CD14-positive monocyte (primary cell): ENCODE data around the gene CXorf58. TPM values are rescaled to one million over a fixed set of nuclear protein-coding genes. Genes with fewer than 3 reads are reported as not detected.
A peak's percentile ranks its signal among the peaks of the same experiment; 100 is the strongest.
"Not testable (repeated sequence)": the region's sequence is repeated elsewhere in the genome, so short reads cannot be mapped to it uniquely, and the experiment has no call there.

ENCODE experiments used
- DNase-seq, 3 donors: peaks; one replicate each; pipeline ENCODE4 v3.0.0-alpha.2; 2011 to 2022
- H2AFZ ChIP-seq: 2 replicates; pipeline ENCODE4 v1.6.0; 2012; ENCODE audit warnings: mild to moderate bottlenecking, low read depth, low read length, inconsistent platforms; ENCODE audit not compliant: insufficient read depth, poor library complexity, severe bottlenecking
- H3K27ac ChIP-seq, 2 donors: 1 replicate in 1 of 2; 2 replicates in 1 of 2; pipeline ENCODE4 v1.5.1; 2012 to 2013; ENCODE audit warnings: low read length in 2 of 2, control low read depth in 1 of 2, inconsistent platforms in 1 of 2, low read depth in 1 of 2, mild to moderate bottlenecking in 1 of 2
- H3K27me3 ChIP-seq, 2 donors: one replicate each; pipeline versions ENCODE4 v1.6.0 to v1.6.1; 2011 to 2013; ENCODE audit warnings: low read length in 2 of 2; ENCODE audit not compliant: control insufficient read depth in 2 of 2, insufficient read depth in 2 of 2
- H3K36me3 ChIP-seq, 2 donors: replicated peaks in 1 of 2; 1 replicate in 1 of 2; 2 replicates in 1 of 2; pipeline versions ENCODE4 v1.5.1 to v1.6.1; 2012 to 2013; ENCODE audit warnings: low read length in 2 of 2, control low read depth in 1 of 2, inconsistent platforms in 1 of 2, mild to moderate bottlenecking in 1 of 2; ENCODE audit not compliant: insufficient read depth in 2 of 2, control insufficient read depth in 1 of 2
- H3K4me1 ChIP-seq, 2 donors: 1 replicate in 1 of 2; 2 replicates in 1 of 2; pipeline versions ENCODE4 v1.5.1 to v1.6.1; 2012 to 2013; ENCODE audit warnings: low read length in 2 of 2, control low read depth in 1 of 2, inconsistent platforms in 1 of 2, mild to moderate bottlenecking in 1 of 2, moderate library complexity in 1 of 2; ENCODE audit not compliant: insufficient read depth in 2 of 2, control insufficient read depth in 1 of 2
- H3K4me2 ChIP-seq: replicated peaks from 2 replicates; pipeline ENCODE3; 2012; ENCODE audit warnings: low read length, moderate library complexity, mild to moderate bottlenecking; ENCODE audit not compliant: poor library complexity, severe bottlenecking; ENCODE audit errors: extremely low read depth
- H3K4me3 ChIP-seq, 3 experiments: fragments of 200-600 bp in 1 of 3; sonication (generic) in 1 of 3; replicated peaks in 1 of 3; 1 replicate in 2 of 3; 2 replicates in 1 of 3; pipeline ENCODE4 v1.5.1; 2011 to 2013; ENCODE audit warnings: low read length in 3 of 3, mild to moderate bottlenecking in 3 of 3, control low read depth in 2 of 3, low read depth in 2 of 3, inconsistent platforms in 1 of 3, moderate library complexity in 1 of 3
- H3K79me2 ChIP-seq: 2 replicates; pipeline ENCODE4 v1.6.0; 2012; ENCODE audit warnings: mild to moderate bottlenecking, control low read depth, inconsistent platforms, low read length, moderate library complexity; ENCODE audit not compliant: insufficient read depth
- H3K9ac ChIP-seq: 2 replicates; pipeline ENCODE4 v1.6.0; 2017; ENCODE audit warnings: low read length, mild to moderate bottlenecking; ENCODE audit not compliant: insufficient read depth, poor library complexity, severe bottlenecking
- H3K9me3 ChIP-seq, 2 donors: replicated peaks in 1 of 2; 1 replicate in 1 of 2; 2 replicates in 1 of 2; pipeline versions ENCODE4 v1.5.1 to v1.6.1; 2012 to 2013; ENCODE audit warnings: low read length in 2 of 2, control low read depth in 1 of 2; ENCODE audit not compliant: control insufficient read depth in 1 of 2, insufficient read depth in 1 of 2
- H4K20me1 ChIP-seq: 2 replicates; pipeline ENCODE4 v1.6.0; 2012; ENCODE audit warnings: mild to moderate bottlenecking, low read length, control low read depth, moderate library complexity; ENCODE audit not compliant: insufficient read depth
- H3K27ac Mint-ChIP-seq, 7 donors: one replicate each; pipeline ENCODE4 v1.8.0; 2020; ENCODE audit warnings: mild to moderate bottlenecking in 7 of 7, mixed read lengths in 7 of 7, moderate library complexity in 6 of 7, inconsistent platforms in 2 of 7
- H3K27me3 Mint-ChIP-seq, 3 donors: one replicate each; pipeline ENCODE4 v1.8.0; 2021 to 2022; ENCODE audit warnings: low read depth in 3 of 3, mild to moderate bottlenecking in 3 of 3, mixed read lengths in 3 of 3, moderate library complexity in 3 of 3, inconsistent platforms in 1 of 3
- H3K36me3 Mint-ChIP-seq, 2 donors: one replicate each; pipeline ENCODE4 v1.8.0; 2020; ENCODE audit warnings: mixed read lengths in 2 of 2, inconsistent platforms in 1 of 2, mild to moderate bottlenecking in 1 of 2
- H3K4me1 Mint-ChIP-seq: one replicate; pipeline ENCODE4 v1.8.0; 2020; ENCODE audit warnings: mild to moderate bottlenecking, mixed read lengths
- H3K4me3 Mint-ChIP-seq, 2 donors: one replicate each; pipeline ENCODE4 v1.8.0; 2020; ENCODE audit warnings: mild to moderate bottlenecking in 2 of 2, mixed read lengths in 2 of 2, moderate library complexity in 1 of 2
- H3K9me3 Mint-ChIP-seq, 7 donors: one replicate each; pipeline ENCODE4 v1.8.0; 2020 to 2022; ENCODE audit warnings: mixed read lengths in 7 of 7, mild to moderate bottlenecking in 6 of 7, moderate library complexity in 6 of 7, inconsistent platforms in 2 of 7
- WGBS: methylation state at CpG from one replicate; pipeline ENCODE4 v1.1.5; 2013; ENCODE audit warnings: missing lambda C conversion rate; ENCODE audit not compliant: insufficient coverage; 5-methylcytosine and 5-hydroxymethylcytosine counted together
- intact Hi-C, 2 donors: fragments of 100-400 bp; cut with micrococcal nuclease; formaldehyde crosslinking; loops; one replicate each; pipeline versions ENCODE4 v1.15.0 to v1.15.1; 2023
- polyA plus RNA-seq, 3 donors: library from polyadenylated mRNA; depleted of rRNA in 1 of 3; unstranded in 2 of 3; stranded (reverse) in 1 of 3; fragments of 300-500 nt in 2 of 3; fragments of >200 nt in 1 of 3; fragmentation: Illumina TruSeq in 2 of 3; gene quantifications; 1 replicate in 2 of 3; 2 replicates in 1 of 3; pipeline ENCODE4 v1.2.3, GENCODE V29; 2012 to 2021
- TF ChIP-seq, protein P1 (sequence below): fragments of 200-600 bp; IDR thresholded peaks from one replicate; pipeline ENCODE4 v1.8.0; 2022; ENCODE audit warnings: antibody characterized with exemption, mild to moderate bottlenecking

CXorf58 gene
- polyA plus RNA-seq, 3 donors: not detected

DNA sequence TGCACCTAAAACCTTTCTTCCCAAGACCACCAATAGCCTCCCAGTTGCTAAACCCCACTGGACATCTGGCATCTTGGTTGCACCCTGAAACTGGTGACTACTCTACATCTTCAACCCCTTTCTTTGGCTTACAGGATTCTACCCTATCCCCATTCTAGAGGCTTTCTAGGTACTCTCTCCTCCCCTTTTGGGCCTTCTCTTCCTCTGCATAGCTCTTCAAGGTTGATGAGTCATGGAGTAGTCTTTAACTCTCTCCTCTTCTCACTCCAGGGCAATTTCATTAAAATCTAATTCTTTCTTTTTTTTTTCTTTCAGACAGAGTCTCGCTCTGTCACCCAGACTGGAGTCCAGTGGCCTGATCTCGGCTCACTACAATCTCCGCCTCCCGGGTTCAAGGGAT, 16.9 kb upstream of the CXorf58 start:
- no peaks in the 10 kb centered on the region for H3K36me3 ChIP-seq
- H3K9me3 Mint-ChIP-seq: peaks cover 0 to 2% (median 0%) of the 10 kb centered on the region in 7 donors
- intact Hi-C loops: no loop called here
- TF ChIP-seq, protein P1, sequence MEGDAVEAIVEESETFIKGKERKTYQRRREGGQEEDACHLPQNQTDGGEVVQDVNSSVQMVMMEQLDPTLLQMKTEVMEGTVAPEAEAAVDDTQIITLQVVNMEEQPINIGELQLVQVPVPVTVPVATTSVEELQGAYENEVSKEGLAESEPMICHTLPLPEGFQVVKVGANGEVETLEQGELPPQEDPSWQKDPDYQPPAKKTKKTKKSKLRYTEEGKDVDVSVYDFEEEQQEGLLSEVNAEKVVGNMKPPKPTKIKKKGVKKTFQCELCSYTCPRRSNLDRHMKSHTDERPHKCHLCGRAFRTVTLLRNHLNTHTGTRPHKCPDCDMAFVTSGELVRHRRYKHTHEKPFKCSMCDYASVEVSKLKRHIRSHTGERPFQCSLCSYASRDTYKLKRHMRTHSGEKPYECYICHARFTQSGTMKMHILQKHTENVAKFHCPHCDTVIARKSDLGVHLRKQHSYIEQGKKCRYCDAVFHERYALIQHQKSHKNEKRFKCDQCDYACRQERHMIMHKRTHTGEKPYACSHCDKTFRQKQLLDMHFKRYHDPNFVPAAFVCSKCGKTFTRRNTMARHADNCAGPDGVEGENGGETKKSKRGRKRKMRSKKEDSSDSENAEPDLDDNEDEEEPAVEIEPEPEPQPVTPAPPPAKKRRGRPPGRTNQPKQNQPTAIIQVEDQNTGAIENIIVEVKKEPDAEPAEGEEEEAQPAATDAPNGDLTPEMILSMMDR: no peak
- H3K4me1 Mint-ChIP-seq: peaks cover 8% of the 10 kb centered on the region
- no peaks in the 10 kb centered on the region for H3K36me3 Mint-ChIP-seq
- H3K79me2 ChIP-seq: no peaks in the 10 kb centered on the region
- peak overlapping the region in 1 of 7 donors; percentile 20 for H3K27ac Mint-ChIP-seq
- peaks cover 0 to 18% (median 1%) of the 10 kb centered on the region in 3 donors for H3K27me3 Mint-ChIP-seq
- no peaks in the 10 kb centered on the region for H4K20me1 ChIP-seq
- no peak overlapping the region for H3K4me2 ChIP-seq
- H3K9me3 ChIP-seq: no peaks in the 10 kb centered on the region
- H3K9ac ChIP-seq: no peak overlapping the region
- H2AFZ ChIP-seq: no peak overlapping the region
- no peaks in the 10 kb centered on the region for H3K27me3 ChIP-seq
- no peak overlapping the region for H3K4me3 ChIP-seq
- no peak overlapping the region for H3K27ac ChIP-seq
- H3K4me1 ChIP-seq: no peaks in the 10 kb centered on the region
- H3K4me3 Mint-ChIP-seq: no peak overlapping the region
- no CpG with 5 or more reads among the region's 4 CpGs for WGBS
- DNase-seq: no peak

DNA sequence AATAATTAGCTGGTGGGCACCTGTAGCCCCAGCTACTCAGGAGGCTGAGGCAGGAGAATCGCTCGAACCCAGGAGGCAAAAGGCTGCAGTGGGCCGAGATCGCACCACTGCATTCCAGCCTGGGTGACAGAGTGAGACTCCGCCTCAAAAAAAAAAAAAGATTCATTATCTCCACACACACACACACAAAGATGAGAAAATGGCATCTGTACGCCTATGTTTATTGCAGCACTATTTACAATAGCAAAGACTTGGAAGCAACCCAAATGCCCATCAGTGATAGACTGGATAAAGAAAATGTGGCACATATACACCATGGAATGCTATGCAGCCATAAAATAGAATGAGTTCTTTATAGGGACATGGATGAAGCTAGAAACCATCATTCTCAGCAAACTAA, 12.8 kb upstream of the CXorf58 start:
- H2AFZ ChIP-seq, H4K20me1 ChIP-seq, H3K4me2 ChIP-seq, H3K27me3 ChIP-seq, H3K79me2 ChIP-seq, H3K9ac ChIP-seq, H3K4me3 ChIP-seq, H3K4me3 Mint-ChIP-seq, H3K27ac ChIP-seq, H3K9me3 ChIP-seq, DNase-seq, intact Hi-C loops, H3K4me1 ChIP-seq, H3K36me3 Mint-ChIP-seq, H3K36me3 ChIP-seq, H3K9me3 Mint-ChIP-seq: not testable (repeated sequence)
- peaks cover 0 to 24% (median 1%) of the 10 kb centered on the region in 3 donors for H3K27me3 Mint-ChIP-seq
- peaks cover 11% of the 10 kb centered on the region for H3K4me1 Mint-ChIP-seq
- no CpG with 5 or more reads among the region's 6 CpGs for WGBS
- peak overlapping the region in 2 of 7 donors; percentile 3 to 46 for H3K27ac Mint-ChIP-seq

DNA sequence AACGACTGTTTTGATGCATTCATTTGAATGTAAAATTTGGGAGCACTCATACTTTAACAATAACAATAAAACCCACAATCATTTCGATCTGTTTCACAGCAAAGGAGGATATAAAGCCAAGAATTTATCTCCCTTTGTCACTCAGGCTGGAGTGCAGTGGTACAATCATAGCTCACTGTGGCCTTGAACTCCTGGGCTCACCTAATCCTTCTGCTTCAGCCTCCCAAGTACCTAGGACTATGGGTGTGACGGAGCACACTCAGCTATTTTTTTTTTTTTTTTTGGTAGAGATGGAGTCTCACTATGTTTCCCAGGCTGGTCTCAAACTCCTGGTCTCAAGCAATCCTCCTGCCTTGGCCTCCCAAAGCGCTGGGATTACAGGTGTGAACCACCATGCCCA, 11.3 kb upstream of the CXorf58 start:
- H4K20me1 ChIP-seq, H3K27ac Mint-ChIP-seq, H3K27me3 ChIP-seq, H3K27ac ChIP-seq, H3K9ac ChIP-seq, intact Hi-C loops, H3K79me2 ChIP-seq, H3K4me1 Mint-ChIP-seq, DNase-seq, H3K9me3 ChIP-seq, H3K4me2 ChIP-seq, H3K36me3 Mint-ChIP-seq, H2AFZ ChIP-seq, H3K9me3 Mint-ChIP-seq, H3K36me3 ChIP-seq, H3K4me3 ChIP-seq, H3K4me3 Mint-ChIP-seq: not testable (repeated sequence)
- H3K4me1 ChIP-seq: peaks cover 17 to 21% of the 10 kb centered on the region in 2 donors
- WGBS: no CpG with 5 or more reads among the region's 4 CpGs
- H3K27me3 Mint-ChIP-seq: peaks cover 0 to 27% (median 1%) of the 10 kb centered on the region in 3 donors
